HepG2 (cell line): ENCODE data around the gene ACACA. TPM values are rescaled to one million over a fixed set of nuclear protein-coding genes. Genes with fewer than 3 reads are reported as not detected.
A peak's percentile ranks its signal among the peaks of the same experiment; 100 is the strongest.

Source experiments
- ATAC-seq: fragments of 200-7000 bp; cut with Tn5 transposase; 3 replicates; pipeline ENCODE4 v1.9.1; 2020; ENCODE audit warnings: mild to moderate bottlenecking, moderate library complexity
- BruUV-seq: library from RNA; stranded (reverse); fragments of 400-500 nt; replicated peaks from 2 replicates; lab custom pipeline; 2021; lab: Mats Ljungman, UMichigan
- CTCF ChIA-PET: fragments of 300-600 bp; formaldehyde crosslinking; extraction: SDS; loops from one replicate; lab custom pipeline; 2021; ENCODE audit warnings: low total read pairs, inconsistent platforms, low intra/inter-chr PET ratio; lab: Yijun Ruan, JAX
- POLR2A ChIA-PET: fragments of 350-600 bp; sonication (Branson Sonifier 250); formaldehyde crosslinking; loops from one replicate; lab custom pipeline; 2020; ENCODE audit warnings: antibody characterized with exemption, inconsistent platforms; lab: Yijun Ruan, JAX
- DNase-seq: peaks from one replicate; pipeline ENCODE4 v3.0.0-alpha.2; 2015; ENCODE audit warnings: low spot score
- FAIRE-seq: peaks from 3 replicates; lab custom pipeline; 2011; peaks lifted over from hg19 to GRCh38; lab: Jason Lieb, UNC
- H2AFZ ChIP-seq: one replicate; pipeline ENCODE4 v1.6.1; 2011; ENCODE audit warnings: low read length, inconsistent platforms
- H3K27ac ChIP-seq: fragments of 300-600 bp; 3 replicates; pipeline ENCODE4 v1.8.0; 2011; ENCODE audit warnings: mixed run types, mild to moderate bottlenecking, mixed read lengths, low read length, inconsistent platforms; ENCODE audit not compliant: insufficient read depth; ENCODE audit errors: extremely low read length
- H3K27me3 ChIP-seq, 2 experiments: fragments of 200-600 bp in 1 of 2; 2 replicates in 1 of 2; 3 replicates in 1 of 2; pipeline versions ENCODE4 v1.6.0 to v1.8.0; 2011; ENCODE audit warnings: low read length in 2 of 2, mild to moderate bottlenecking in 2 of 2, moderate library complexity in 2 of 2, inconsistent platforms in 1 of 2; ENCODE audit not compliant: insufficient read depth in 2 of 2, control insufficient read depth in 1 of 2
- H3K36me3 ChIP-seq, 2 experiments: fragments of 200-600 bp in 1 of 2; replicated peaks in 1 of 2; 2 replicates in 1 of 2; 3 replicates in 1 of 2; pipeline versions ENCODE4 v1.5.1 to v1.8.0; 2011; ENCODE audit warnings: low read length in 2 of 2, inconsistent platforms in 1 of 2; ENCODE audit not compliant: insufficient read depth in 2 of 2, control insufficient read depth in 1 of 2
- H3K4me1 ChIP-seq: 2 replicates; pipeline ENCODE4 v1.5.1; 2012; ENCODE audit warnings: low read length, inconsistent platforms; ENCODE audit not compliant: insufficient read depth
- H3K4me2 ChIP-seq: 2 replicates; pipeline ENCODE4 v1.6.0; 2011; ENCODE audit warnings: low read depth, low read length, inconsistent platforms
- H3K4me3 ChIP-seq, 3 experiments: fragments of 200-600 bp in 1 of 3; sonication (generic), shearing (Covaris generic) in 1 of 3; replicated peaks in 1 of 3; 2 replicates each; pipeline ENCODE4 v1.5.1; 2011 to 2016; ENCODE audit warnings: low read length in 3 of 3, inconsistent platforms in 2 of 3, low read depth in 2 of 3, mild to moderate bottlenecking in 2 of 3, control low read depth in 1 of 3, mixed read lengths in 1 of 3; ENCODE audit not compliant: insufficient read depth in 1 of 3
- H3K79me2 ChIP-seq: one replicate; pipeline ENCODE4 v1.6.1; 2011; ENCODE audit warnings: low read length, inconsistent platforms; ENCODE audit not compliant: insufficient read depth
- H3K9ac ChIP-seq: 2 replicates; pipeline ENCODE4 v1.6.0; 2011; ENCODE audit warnings: mild to moderate bottlenecking, low read depth, low read length, inconsistent platforms; ENCODE audit not compliant: insufficient read depth
- H3K9me3 ChIP-seq: 2 replicates; pipeline ENCODE4 v1.5.1; 2012; ENCODE audit warnings: mild to moderate bottlenecking, low read length
- H4K20me1 ChIP-seq: 2 replicates; pipeline ENCODE4 v1.6.0; 2011; ENCODE audit warnings: inconsistent platforms, mild to moderate bottlenecking, low read length, moderate library complexity; ENCODE audit not compliant: insufficient read depth
- CHCHD3 ChIP-seq: sonication (generic); formaldehyde crosslinking; IDR thresholded peaks from 2 replicates; pipeline ENCODE4 v1.8.0; 2022; ENCODE audit warnings: mild to moderate bottlenecking, missing genetic modification reagents, moderate library complexity
- CTCF ChIP-seq: sonication (generic); formaldehyde crosslinking; IDR thresholded peaks from 2 replicates; pipeline ENCODE4 v1.5.0; 2020; ENCODE audit warnings: mild to moderate bottlenecking, missing genetic modification reagents, moderate library complexity
- HNRNPLL ChIP-seq: fragments of 200-400 bp; formaldehyde crosslinking; IDR thresholded peaks from 2 replicates; pipeline ENCODE4 v1.6.1; 2017; ENCODE audit warnings: mild to moderate bottlenecking, low read depth, low read length; ENCODE audit not compliant: poor library complexity, severe bottlenecking
- MLLT10 ChIP-seq: sonication (generic); formaldehyde crosslinking; IDR thresholded peaks from 2 replicates; pipeline ENCODE4 v1.4.0; 2020; ENCODE audit warnings: missing genetic modification reagents
- NFYB ChIP-seq: sonication (generic); formaldehyde crosslinking; IDR thresholded peaks from 2 replicates; pipeline ENCODE4 v1.4.0; 2020; ENCODE audit warnings: missing genetic modification reagents
- PHF8 ChIP-seq: sonication (generic); formaldehyde crosslinking; IDR thresholded peaks from 2 replicates; pipeline ENCODE4 v1.5.0; 2020; ENCODE audit warnings: missing genetic modification reagents
- SMC3 ChIP-seq: IDR thresholded peaks from 2 replicates; pipeline ENCODE4 v1.6.1; 2011; ENCODE audit warnings: low read length, improper control_type of control experiment
- STAG1 ChIP-seq: sonication (generic); formaldehyde crosslinking; IDR thresholded peaks from 2 replicates; pipeline ENCODE4 v1.4.0; 2020; ENCODE audit warnings: missing genetic modification reagents
- TARDBP ChIP-seq: sonication (generic); formaldehyde crosslinking; IDR thresholded peaks from 2 replicates; pipeline ENCODE4 v1.8.0; 2022; ENCODE audit warnings: mild to moderate bottlenecking, missing genetic modification reagents
- ZNF235 ChIP-seq: sonication (generic); formaldehyde crosslinking; IDR thresholded peaks from 2 replicates; pipeline ENCODE4 v1.8.1; 2023; ENCODE audit warnings: mild to moderate bottlenecking, missing genetic modification reagents, borderline replicate concordance
- ZNF44 ChIP-seq: sonication (generic); formaldehyde crosslinking; IDR thresholded peaks from 2 replicates; pipeline ENCODE4 v1.5.1; 2020; ENCODE audit warnings: mild to moderate bottlenecking, missing genetic modification reagents
- ZNF468 ChIP-seq: sonication (generic); formaldehyde crosslinking; IDR thresholded peaks from 2 replicates; pipeline ENCODE4 v1.8.0; 2022; ENCODE audit warnings: mild to moderate bottlenecking, moderate library complexity, missing genetic modification reagents
- ZSCAN12 ChIP-seq: sonication (generic); formaldehyde crosslinking; IDR thresholded peaks from 2 replicates; pipeline ENCODE4 v1.9.0; 2021; ENCODE audit warnings: mild to moderate bottlenecking, missing genetic modification reagents
- WGBS: methylation state at CpG from one replicate; pipeline ENCODE4 v1.1.6; 2017; ENCODE audit warnings: low lambda C conversion rate; 5-methylcytosine and 5-hydroxymethylcytosine counted together
- in situ Hi-C: cut with HindIII; loops from 2 replicates; pipeline ENCODE4 v1.10.0; 2017; ENCODE audit warnings: low pct_unique_long_range_greater_than_20kb; ENCODE audit not compliant: extremely low pct_ligation_motif_present
- intact Hi-C: fragments of 100-400 bp; cut with micrococcal nuclease; formaldehyde crosslinking; loops from one replicate; pipeline ENCODE4 v1.10.0; 2022; ENCODE audit not compliant: unreplicated experiment
- polyA plus RNA-seq, 8 experiments: library from polyadenylated mRNA; depleted of rRNA in 3 of 8; stranded (reverse) in 7 of 8; unstranded in 1 of 8; fragments of >200 nt; fragmentation: Illumina TruSeq in 4 of 8; extraction: Trizol in 4 of 8; gene quantifications; 2 replicates each; pipeline versions ENCODE4 v1.2.1 to v1.2.3, GENCODE V29; 2011 to 2016; ENCODE audit warnings: low read depth in 4 of 8, missing spikeins in 1 of 8, mixed read lengths in 1 of 8; ENCODE audit not compliant: insufficient read depth in 1 of 8
- total RNA-seq, 5 experiments: library from RNA; depleted of rRNA; stranded (reverse); fragments of >200 nt; fragmentation: Illumina TruSeq; extraction: Trizol; gene quantifications; 2 replicates each; pipeline ENCODE4 v1.2.3, GENCODE V29; 2016; ENCODE audit warnings: low read depth in 1 of 5

ACACA gene
- total and polyA plus RNA-seq, 2 of the 13 experiments (the other 11 are each of a cell fraction or from before 2014, with no cell fraction given) = 39.2 to 47.2 TPM

DNA sequence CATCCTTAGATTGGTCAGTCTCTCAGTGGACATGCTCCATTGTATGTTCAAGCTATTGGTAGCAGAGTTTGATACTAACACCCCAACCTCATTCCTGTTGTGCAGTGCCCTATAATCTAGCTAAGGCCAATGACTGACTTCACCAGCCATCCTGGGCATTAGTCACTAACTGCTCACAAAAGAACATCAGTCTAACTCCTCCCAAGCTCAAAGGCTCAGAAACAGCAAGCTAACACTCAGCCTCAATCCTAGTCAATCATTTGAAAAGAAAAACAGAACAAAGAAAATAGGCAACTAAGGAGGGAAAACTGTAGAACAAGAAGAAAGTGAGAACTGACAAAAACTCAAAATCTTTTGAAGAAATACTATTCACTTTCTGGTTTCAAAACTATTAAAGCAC lies 229.9 kb downstream of the ACACA start (continued):
- no peak for TF ChIP-seq HNRNPLL
- TF ChIP-seq PHF8 (CRISPR knock-in tag) = no peak
- no peak for TF ChIP-seq CHCHD3
- no peak for TF ChIP-seq ZNF44
- TF ChIP-seq NFYB (CRISPR knock-in tag) = no peak
- TF ChIP-seq TARDBP (CRISPR knock-in tag) = no peak
- TF ChIP-seq ZNF468 = no peak
- no peak for TF ChIP-seq ZNF235 (CRISPR knock-in tag)

DNA sequence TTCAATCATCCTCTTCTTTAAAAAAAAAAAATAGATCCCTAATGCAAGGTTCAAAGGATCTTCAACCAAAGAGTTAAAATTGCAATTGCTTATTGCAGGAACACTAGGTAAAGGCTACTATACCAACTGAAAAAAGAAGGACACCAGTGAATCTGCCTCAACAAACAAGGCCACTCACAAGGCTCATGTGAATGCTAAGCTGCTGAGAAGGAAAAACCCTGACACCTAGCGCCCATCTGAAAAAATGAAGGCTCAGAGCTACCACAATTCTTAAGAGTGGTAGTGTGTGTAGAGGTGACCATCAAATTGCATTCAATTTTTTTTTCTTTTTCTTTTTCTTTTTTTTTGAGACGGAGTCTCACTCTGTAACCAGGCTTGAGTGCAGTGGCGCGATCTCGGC lies 232.4 kb downstream of the ACACA start:
- Histone ChIP-seq H4K20me1 (no peaks in the 10 kb centered on the region), H3K36me3 (peaks cover 12 to 52% of the 10 kb centered on the region in 2 experiments), H3K27ac (no peak overlapping the region), H3K27me3 (no peaks in the 10 kb centered on the region), H3K4me1 (peaks cover 5% of the 10 kb centered on the region; the same call in 1 of the 2 replicates), H3K9ac (no peak overlapping the region), H3K4me3 (no peak overlapping the region), H2AFZ (no peak overlapping the region), H3K9me3 (no peaks in the 10 kb centered on the region), H3K4me2 (no peak overlapping the region), H3K79me2 (no peaks in the 10 kb centered on the region)
- intact Hi-C loops = no loop called here
- DNase-seq = peak; percentile 43
- TF ChIP-seq ZSCAN12 (CRISPR knock-in tag) (no peak), SMC3 (peak; percentile 26; the same call in 1 of the 2 replicates), STAG1 (CRISPR knock-in tag) (peak; percentile 46), MLLT10 (CRISPR knock-in tag) (no peak), CTCF (CRISPR knock-in tag) (peak; percentile 51)
- in situ Hi-C loops = no loop called here
- no TSS peak for BruUV-seq
- CTCF ChIA-PET = no interaction called here
- POLR2A ChIA-PET = no interaction called here
- no peak for FAIRE-seq
- ATAC-seq = peak; percentile 81
- WGBS = 87% methylated on average over 5 of the region's 5 CpGs
